GM23338 (cell line): ENCODE measurements around the gene PCLO. TPM values are rescaled to one million over a fixed set of nuclear protein-coding genes. Genes with fewer than 3 reads are reported as not detected.
A peak's percentile ranks its signal among the peaks of the same experiment; 100 is the strongest.

Source experiments
- ATAC-seq: fragments of 200-7000 bp; cut with Tn5 transposase; 3 replicates; pipeline ENCODE4 v1.9.1; 2020
- DNase-seq: peaks from one replicate; pipeline ENCODE4 v3.0.0-alpha.2; 2015; ENCODE audit warnings: low spot score
- H2AFZ ChIP-seq: fragments of 200-600 bp; sonication (generic); 2 replicates; pipeline ENCODE4 v1.8.0; 2016; ENCODE audit warnings: antibody characterized with exemption, mild to moderate bottlenecking, moderate library complexity
- H3F3A ChIP-seq: fragments of 200-600 bp; sonication (generic); replicated peaks from 2 replicates; pipeline ENCODE4 v1.8.0; 2017; ENCODE audit warnings: antibody characterized with exemption, mixed run types, low read depth
- H3K27ac ChIP-seq: fragments of 200-600 bp; sonication (generic); 2 replicates; pipeline ENCODE4 v1.6.1; 2016; ENCODE audit warnings: low read depth
- H3K27me3 ChIP-seq: fragments of 200-600 bp; sonication (generic); 2 replicates; pipeline ENCODE4 v1.8.0; 2016; ENCODE audit warnings: mild to moderate bottlenecking, mixed run types, moderate library complexity; ENCODE audit not compliant: insufficient read depth
- H3K36me3 ChIP-seq: fragments of 200-600 bp; sonication (generic); 2 replicates; pipeline ENCODE4 v1.8.0; 2016; ENCODE audit warnings: mild to moderate bottlenecking; ENCODE audit not compliant: insufficient read depth
- H3K4me1 ChIP-seq: fragments of 200-600 bp; sonication (generic); 2 replicates; pipeline ENCODE4 v1.8.0; 2016; ENCODE audit warnings: mild to moderate bottlenecking, moderate library complexity; ENCODE audit not compliant: insufficient read depth
- H3K4me2 ChIP-seq: fragments of 200-600 bp; sonication (generic); 2 replicates; pipeline ENCODE4 v1.7.1; 2017; ENCODE audit warnings: mixed run types
- H3K4me3 ChIP-seq: fragments of 200-600 bp; sonication (generic); 2 replicates; pipeline ENCODE4 v1.6.1; 2016; ENCODE audit warnings: mixed run types
- H3K79me2 ChIP-seq: fragments of 200-600 bp; sonication (generic); replicated peaks from 2 replicates; pipeline ENCODE4 v1.8.0; 2017; ENCODE audit warnings: mild to moderate bottlenecking; ENCODE audit not compliant: insufficient read depth
- H3K9me2 ChIP-seq: fragments of 200-600 bp; sonication (generic); 2 replicates; pipeline ENCODE4 v1.8.0; 2017; ENCODE audit not compliant: insufficient read depth
- H4K20me1 ChIP-seq: fragments of 200-600 bp; sonication (generic); replicated peaks from 2 replicates; pipeline ENCODE4 v1.8.0; 2017; ENCODE audit warnings: mild to moderate bottlenecking; ENCODE audit not compliant: insufficient read depth
- H3K27ac Mint-ChIP-seq: 2 replicates; pipeline ENCODE4 v1.8.0; 2020; ENCODE audit warnings: inconsistent platforms, mild to moderate bottlenecking, moderate library complexity, mixed read lengths
- H3K27me3 Mint-ChIP-seq: 3 replicates; pipeline ENCODE4 v1.8.0; 2022; ENCODE audit warnings: low read depth, mild to moderate bottlenecking, moderate library complexity, mixed read lengths, inconsistent platforms; ENCODE audit not compliant: insufficient read depth, poor library complexity
- H3K36me3 Mint-ChIP-seq: 3 replicates; pipeline ENCODE4 v1.8.0; 2021; ENCODE audit warnings: low read depth, mild to moderate bottlenecking, inconsistent platforms, moderate library complexity, mixed read lengths
- H3K4me1 Mint-ChIP-seq: 3 replicates; pipeline ENCODE4 v1.8.0; 2020; ENCODE audit warnings: mild to moderate bottlenecking, inconsistent platforms, mixed read lengths
- H3K4me3 Mint-ChIP-seq: 3 replicates; pipeline ENCODE4 v1.8.0; 2021; ENCODE audit warnings: moderate library complexity, mild to moderate bottlenecking, inconsistent platforms, mixed read lengths
- H3K9me3 Mint-ChIP-seq: 3 replicates; pipeline ENCODE4 v1.8.0; 2020; ENCODE audit warnings: moderate library complexity, mild to moderate bottlenecking, inconsistent platforms, mixed read lengths
- EZH2 ChIP-seq: fragments of 200-600 bp; sonication (generic); IDR thresholded peaks from one replicate; pipeline ENCODE4 v1.8.0; 2017; ENCODE audit warnings: antibody characterized with exemption, mild to moderate bottlenecking, low read depth; ENCODE audit not compliant: unreplicated experiment
- ZNF462 ChIP-seq: fragments of 250-450 bp; sonication (Bioruptor Pico); IDR thresholded peaks from 2 replicates; pipeline ENCODE4 v1.5.0; 2020; ENCODE audit warnings: mild to moderate bottlenecking, moderate library complexity
- polyA plus RNA-seq: library from polyadenylated mRNA; unstranded; fragments of >200 nt; fragmentation: Nextera tagmentation; extraction: Ambion mirVana; gene quantifications from 2 replicates; pipeline ENCODE4 v1.2.1, GENCODE V29; 2016
- total RNA-seq: library from RNA; depleted of rRNA; stranded (reverse); fragments of >200 nt; shearing (Covaris generic); gene quantifications from 2 replicates; pipeline ENCODE4 v1.2.3, GENCODE V29; 2014

The PCLO gene
- total and polyA plus RNA-seq, 2 experiments from 2014 or later: 7.4 to 9.1 TPM

DNA sequence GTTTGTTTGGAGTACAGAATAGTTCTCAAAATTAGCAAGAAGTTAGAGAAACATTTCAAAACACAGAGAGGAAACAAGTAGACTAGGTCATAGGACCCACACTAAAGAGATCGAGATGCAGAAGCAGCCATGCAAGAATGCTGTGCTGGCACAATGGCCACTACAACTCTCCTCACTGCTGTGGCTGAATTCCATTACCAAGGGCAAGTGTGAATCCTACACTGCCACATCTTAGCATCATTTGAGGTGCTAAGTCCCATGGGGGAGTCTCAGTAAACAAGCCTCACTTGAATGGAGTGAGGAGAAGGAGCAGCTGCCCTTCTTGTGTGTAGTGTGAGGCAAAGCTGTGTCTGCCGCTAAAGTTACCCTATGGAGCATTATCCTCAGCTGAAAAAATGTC is 56.7 kb downstream of the PCLO start:
- peak; percentile 49 for DNase-seq

More for the DNA sequence above, 56.7 kb downstream of the PCLO start:
- no peak overlapping the region for H3K27ac ChIP-seq
- peak; percentile 88 for ATAC-seq
- no peaks in the 10 kb centered on the region for H3K36me3 ChIP-seq
- no peak overlapping the region for H2AFZ ChIP-seq
- TF ChIP-seq ZNF462 (CRISPR knock-in tag) (0 out of 2 replicates have a peak, but pooled peaks have one; percentile 27), EZH2 (no peak)
- no peak overlapping the region for H3K4me2 ChIP-seq
- no peaks in the 10 kb centered on the region for H3K27me3 ChIP-seq
- no peaks in the 10 kb centered on the region for H4K20me1 ChIP-seq
- no peak overlapping the region for H3K4me3 ChIP-seq
- H3K9me2 ChIP-seq: no peaks in the 10 kb centered on the region
- Mint-ChIP-seq H3K9me3 (no peaks in the 10 kb centered on the region), H3K4me3 (no peak overlapping the region), H3K36me3 (no peaks in the 10 kb centered on the region), H3K27me3 (no peaks in the 10 kb centered on the region), H3K27ac (peak overlapping the region; percentile 6; the same call in 1 of the 2 replicates), H3K4me1 (peaks cover 6% of the 10 kb centered on the region; the same call in 2 of the 3 replicates)
- no peaks in the 10 kb centered on the region for H3K4me1 ChIP-seq
- H3F3A ChIP-seq: no peaks in the 10 kb centered on the region
- H3K79me2 ChIP-seq: no peaks in the 10 kb centered on the region
